ENCODE results near the gene ZP3.
"Not testable (repeated sequence)": the region's sequence is repeated elsewhere in the genome, so short reads cannot be mapped to it uniquely, and the experiment has no call there.

Gene ZP3

GRCh38 chr7:76424413-76425111 is at the start of gene ZP3:
Gene ZP3 (plus strand): TSS chr7:76424950. CDS start chr7:76424965, 15 bp downstream.
- Histone ChIP-seq H3K27ac (ENCODE audit: low read length) (no peak within 1 kb of the TSS), H3K9ac (ENCODE audit: low read length) (no peak within 1 kb of the TSS), H3K4me3 (ENCODE audit: low read length) (no peak within 1 kb of the TSS), H3K9me3 (ENCODE audit: control insufficient read depth, low read depth, low read length) (no peaks in the 10 kb centered on the region), H3K4me1 (ENCODE audit: control insufficient read depth, low read depth, low read length) (peaks cover 11% of the 10 kb centered on the region), H3K36me3 (ENCODE audit: control insufficient read depth, low read depth, low read length) (no peaks in the 10 kb centered on the region), H3K27me3 (ENCODE audit: control insufficient read depth, insufficient read depth, low read length) (no peaks in the 10 kb centered on the region)

GRCh38 chr7:76375251-76375650 is 49.5 kb upstream of the ZP3 start:
- Histone ChIP-seq H3K27me3 (ENCODE audit: control insufficient read depth, insufficient read depth, low read length) (no peaks in the 10 kb centered on the region), H3K27ac (ENCODE audit: low read length) (no peak overlapping the region), H3K9ac (ENCODE audit: low read length) (no peak overlapping the region), H3K4me1 (ENCODE audit: control insufficient read depth, low read depth, low read length) (no peaks in the 10 kb centered on the region), H3K36me3 (ENCODE audit: control insufficient read depth, low read depth, low read length) (no peaks in the 10 kb centered on the region), H3K9me3 (ENCODE audit: control insufficient read depth, low read depth, low read length) (no peaks in the 10 kb centered on the region), H3K4me3 (ENCODE audit: low read length) (no peak overlapping the region)

GRCh38 chr7:76377186-76377918 is 47.4 kb upstream of the ZP3 start:
- H3K9me3 ChIP-seq (ENCODE audit: control insufficient read depth, low read depth, low read length): no peaks in the 10 kb centered on the region
- no peak overlapping the region for H3K9ac ChIP-seq (ENCODE audit: low read length)
- no peaks in the 10 kb centered on the region for H3K4me1 ChIP-seq (ENCODE audit: control insufficient read depth, low read depth, low read length)
- no peak overlapping the region for H3K27ac ChIP-seq (ENCODE audit: low read length)
- no peaks in the 10 kb centered on the region for H3K36me3 ChIP-seq (ENCODE audit: control insufficient read depth, low read depth, low read length)
- no peaks in the 10 kb centered on the region for H3K27me3 ChIP-seq (ENCODE audit: control insufficient read depth, insufficient read depth, low read length)
- no peak overlapping the region for H3K4me3 ChIP-seq (ENCODE audit: low read length)

- Histone ChIP-seq H3K27me3 (ENCODE audit: control insufficient read depth, insufficient read depth, low read length) (no peaks in the 10 kb centered on the region), H3K36me3 (ENCODE audit: control insufficient read depth, low read depth, low read length) (no peaks in the 10 kb centered on the region), H3K9ac (ENCODE audit: low read length) (no peak overlapping the region), H3K4me3 (ENCODE audit: low read length) (no peak overlapping the region), H3K9me3 (ENCODE audit: control insufficient read depth, low read depth, low read length) (no peaks in the 10 kb centered on the region), H3K4me1 (ENCODE audit: control insufficient read depth, low read depth, low read length) (no peaks in the 10 kb centered on the region), H3K27ac (ENCODE audit: low read length) (no peak overlapping the region)
These were observed 44.2 kb upstream of the ZP3 start for GRCh38 chr7:76380623-76380966.

GRCh38 chr7:76381814-76382213 is 42.9 kb upstream of the ZP3 start:
- Histone ChIP-seq H3K9ac (ENCODE audit: low read length) (no peak overlapping the region), H3K27ac (ENCODE audit: low read length) (no peak overlapping the region), H3K9me3 (ENCODE audit: control insufficient read depth, low read depth, low read length) (no peaks in the 10 kb centered on the region), H3K4me1 (ENCODE audit: control insufficient read depth, low read depth, low read length) (no peaks in the 10 kb centered on the region), H3K36me3 (ENCODE audit: control insufficient read depth, low read depth, low read length) (no peaks in the 10 kb centered on the region), H3K4me3 (ENCODE audit: low read length) (no peak overlapping the region), H3K27me3 (ENCODE audit: control insufficient read depth, insufficient read depth, low read length) (no peaks in the 10 kb centered on the region)

- Histone ChIP-seq H3K4me3 (ENCODE audit: low read length) (no peak overlapping the region), H3K27me3 (ENCODE audit: control insufficient read depth, insufficient read depth, low read length) (no peaks in the 10 kb centered on the region), H3K9me3 (ENCODE audit: control insufficient read depth, low read depth, low read length) (no peaks in the 10 kb centered on the region), H3K27ac (ENCODE audit: low read length) (no peak overlapping the region), H3K36me3 (ENCODE audit: control insufficient read depth, low read depth, low read length) (no peaks in the 10 kb centered on the region), H3K9ac (ENCODE audit: low read length) (no peak overlapping the region), H3K4me1 (ENCODE audit: control insufficient read depth, low read depth, low read length) (no peaks in the 10 kb centered on the region)
These were observed 41.4 kb upstream of the ZP3 start for GRCh38 chr7:76383089-76383944.

- Histone ChIP-seq H3K4me3 (ENCODE audit: low read length) (no peak overlapping the region), H3K27me3 (ENCODE audit: control insufficient read depth, insufficient read depth, low read length) (no peaks in the 10 kb centered on the region), H3K36me3 (ENCODE audit: control insufficient read depth, low read depth, low read length) (no peaks in the 10 kb centered on the region), H3K27ac (ENCODE audit: low read length) (no peak overlapping the region), H3K9ac (ENCODE audit: low read length) (no peak overlapping the region), H3K9me3 (ENCODE audit: control insufficient read depth, low read depth, low read length) (no peaks in the 10 kb centered on the region), H3K4me1 (ENCODE audit: control insufficient read depth, low read depth, low read length) (no peaks in the 10 kb centered on the region)
These were observed 38.0 kb upstream of the ZP3 start for GRCh38 chr7:76386691-76387260.

GRCh38 chr7:76387789-76388188 is 37.0 kb upstream of the ZP3 start:
- not testable (repeated sequence) for H3K27ac ChIP-seq (ENCODE audit: low read length); H3K9ac ChIP-seq (ENCODE audit: low read length); H3K4me3 ChIP-seq (ENCODE audit: low read length)

GRCh38 chr7:76390092-76390491 is 34.7 kb upstream of the ZP3 start:
- Histone ChIP-seq H3K4me1 (ENCODE audit: control insufficient read depth, low read depth, low read length) (peaks cover 4% of the 10 kb centered on the region), H3K9me3 (ENCODE audit: control insufficient read depth, low read depth, low read length) (no peaks in the 10 kb centered on the region), H3K4me3 (ENCODE audit: low read length) (no peak overlapping the region), H3K27me3 (ENCODE audit: control insufficient read depth, insufficient read depth, low read length) (no peaks in the 10 kb centered on the region), H3K27ac (ENCODE audit: low read length) (no peak overlapping the region), H3K9ac (ENCODE audit: low read length) (no peak overlapping the region), H3K36me3 (ENCODE audit: control insufficient read depth, low read depth, low read length) (no peaks in the 10 kb centered on the region)

More at GRCh38 chr7:76387789-76388188, 37.0 kb upstream of the ZP3 start:
- H3K9me3 ChIP-seq (ENCODE audit: control insufficient read depth, low read depth, low read length); H3K36me3 ChIP-seq (ENCODE audit: control insufficient read depth, low read depth, low read length); H3K4me1 ChIP-seq (ENCODE audit: control insufficient read depth, low read depth, low read length); H3K27me3 ChIP-seq (ENCODE audit: control insufficient read depth, insufficient read depth, low read length): not testable (repeated sequence)

GRCh38 chr7:76392531-76393115 is 32.1 kb upstream of the ZP3 start:
- Histone ChIP-seq H3K4me3 (ENCODE audit: low read length) (peak overlapping the region; percentile 68), H3K36me3 (ENCODE audit: control insufficient read depth, low read depth, low read length) (no peaks in the 10 kb centered on the region), H3K9me3 (ENCODE audit: control insufficient read depth, low read depth, low read length) (no peaks in the 10 kb centered on the region), H3K4me1 (ENCODE audit: control insufficient read depth, low read depth, low read length) (peaks cover 16% of the 10 kb centered on the region), H3K27ac (ENCODE audit: low read length) (no peak overlapping the region), H3K27me3 (ENCODE audit: control insufficient read depth, insufficient read depth, low read length) (no peaks in the 10 kb centered on the region), H3K9ac (ENCODE audit: low read length) (no peak overlapping the region)

Data from iPS-18a (cell line).